ENCODE results near the gene CASR. TPM values are rescaled to one million over a fixed set of nuclear protein-coding genes. Genes with fewer than 3 reads are reported as not detected.

CASR gene
- total RNA-seq, 3 donors from 2014 or later (not counting 1 experiment from before 2014, with no cell fraction given) = 0.10 TPM; not detected in 2

DNA sequence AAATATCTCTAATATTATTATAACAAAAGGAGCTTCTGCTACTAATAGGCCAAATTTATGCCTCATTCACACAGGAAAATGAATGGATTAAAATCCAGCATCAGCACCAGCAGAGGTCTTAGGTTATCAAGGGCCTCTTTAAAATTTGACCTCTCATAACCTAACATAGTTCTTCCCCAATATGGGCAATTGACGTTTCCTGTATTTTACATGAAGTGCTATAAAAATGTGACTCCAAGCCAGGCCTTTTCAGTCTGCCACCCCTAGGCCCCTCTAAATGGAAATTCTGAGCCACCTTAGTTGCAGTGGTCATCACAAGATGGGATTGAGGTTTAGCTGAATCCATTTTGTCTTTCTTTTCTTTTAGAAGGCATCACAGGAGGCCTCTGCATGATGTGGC is 70.1 kb downstream of the CASR start:
- peaks cover 8 to 15% of the 10 kb centered on the region in 2 donors for H3K27me3 Mint-ChIP-seq (ENCODE audit: low read depth in 2 of 2)
- H3K27ac ChIP-seq (ENCODE audit: low read length) = no peak overlapping the region
- no peaks in the 10 kb centered on the region for H3K36me3 Mint-ChIP-seq
- intact Hi-C loops (cut with micrococcal nuclease) = no loop called here
- H3K27me3 ChIP-seq (ENCODE audit: control insufficient read depth, insufficient read depth, low read length) = no peaks in the 10 kb centered on the region
- WGBS (ENCODE audit: insufficient coverage) = 69% methylated on average over 1 of the region's 1 CpG
- H3K36me3 ChIP-seq (ENCODE audit: control insufficient read depth, insufficient read depth, low read length) = no peaks in the 10 kb centered on the region
- no peak for ATAC-seq
- H3K4me1 ChIP-seq (ENCODE audit: control insufficient read depth, insufficient read depth, low read length) = no peaks in the 10 kb centered on the region
- no peak overlapping the region for H3K4me3 ChIP-seq (ENCODE audit: low read length)
- no peak for TF ChIP-seq CTCF (IDR thresholded peaks at IDR 0.05)
- no peaks in the 10 kb centered on the region for H3K9me3 Mint-ChIP-seq
- no peak overlapping the region for H3K4me3 Mint-ChIP-seq
- H3K27ac Mint-ChIP-seq = no peak overlapping the region
- no peak for DNase-seq
- no peaks in the 10 kb centered on the region for H3K4me1 Mint-ChIP-seq
- H3K9me3 ChIP-seq (ENCODE audit: control insufficient read depth, insufficient read depth, low read length) = no peaks in the 10 kb centered on the region

DNA sequence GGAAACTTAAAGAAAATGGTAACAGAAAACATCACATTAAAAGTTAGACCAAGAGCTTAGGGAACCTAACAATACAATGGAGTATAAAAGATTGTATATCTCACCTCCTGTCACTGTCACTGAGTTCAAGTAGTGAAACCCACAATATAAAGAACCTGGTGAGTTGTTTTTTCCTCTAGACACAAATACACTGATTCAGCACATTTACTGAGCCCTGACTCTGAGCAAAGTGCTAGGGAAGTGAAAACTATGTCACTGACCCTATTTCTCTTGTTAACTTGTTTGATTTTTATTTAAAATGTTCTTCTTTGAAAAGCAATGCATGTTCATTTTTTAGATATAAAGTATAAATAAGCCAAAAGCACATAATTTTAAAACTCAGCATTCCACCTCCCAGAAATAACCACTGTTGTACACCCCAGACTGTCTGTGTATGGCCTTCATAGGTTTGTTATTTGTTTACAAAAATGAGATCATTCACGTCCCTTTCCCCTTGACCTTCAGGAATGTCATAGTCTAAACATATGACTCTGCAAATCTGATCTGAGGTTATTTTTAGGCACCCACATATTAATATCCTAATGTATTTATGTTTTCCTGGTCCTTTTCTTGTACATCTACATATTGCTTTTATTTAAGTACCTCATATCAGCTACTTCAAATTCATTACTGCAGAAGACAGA is 72.4 kb downstream of the CASR start:
- Histone ChIP-seq H3K9me3 (ENCODE audit: control insufficient read depth, insufficient read depth, low read length) (no peaks in the 10 kb centered on the region), H3K36me3 (ENCODE audit: control insufficient read depth, insufficient read depth, low read length) (no peaks in the 10 kb centered on the region), H3K27ac (ENCODE audit: low read length) (no peak overlapping the region), H3K27me3 (ENCODE audit: control insufficient read depth, insufficient read depth, low read length) (no peaks in the 10 kb centered on the region), H3K4me1 (ENCODE audit: control insufficient read depth, insufficient read depth, low read length) (no peaks in the 10 kb centered on the region), H3K4me3 (ENCODE audit: low read length) (no peak overlapping the region)
- Mint-ChIP-seq H3K4me3 (no peak overlapping the region), H3K4me1 (no peaks in the 10 kb centered on the region), H3K27me3 (ENCODE audit: low read depth in 2 of 2) (peaks cover 6 to 12% of the 10 kb centered on the region in 2 donors), H3K36me3 (no peaks in the 10 kb centered on the region), H3K27ac (no peak overlapping the region), H3K9me3 (no peaks in the 10 kb centered on the region)
- WGBS (ENCODE audit: insufficient coverage) = 78% methylated on average over 1 of the region's 1 CpG
- no peak for TF ChIP-seq CTCF (IDR thresholded peaks at IDR 0.05)
- DNase-seq (no peak), ATAC-seq (no peak)
- intact Hi-C loops (cut with micrococcal nuclease) = no loop called here

GRCh38 chr3:122257644-122258364 is 74.3 kb downstream of the CASR start:
- Histone ChIP-seq H3K4me3 (ENCODE audit: low read length) (no peak overlapping the region), H3K9me3 (ENCODE audit: control insufficient read depth, insufficient read depth, low read length) (no peaks in the 10 kb centered on the region), H3K4me1 (ENCODE audit: control insufficient read depth, insufficient read depth, low read length) (no peaks in the 10 kb centered on the region), H3K27ac (ENCODE audit: low read length) (no peak overlapping the region), H3K36me3 (ENCODE audit: control insufficient read depth, insufficient read depth, low read length) (no peaks in the 10 kb centered on the region), H3K27me3 (ENCODE audit: control insufficient read depth, insufficient read depth, low read length) (no peaks in the 10 kb centered on the region)
- Mint-ChIP-seq H3K4me1 (no peaks in the 10 kb centered on the region), H3K9me3 (no peaks in the 10 kb centered on the region), H3K27ac (no peak overlapping the region), H3K27me3 (ENCODE audit: low read depth in 2 of 2) (peaks cover 10 to 13% of the 10 kb centered on the region in 2 donors), H3K36me3 (no peaks in the 10 kb centered on the region), H3K4me3 (no peak overlapping the region)
- intact Hi-C loops (cut with micrococcal nuclease) = no loop called here
- DNase-seq (no peak), ATAC-seq (no peak)
- WGBS (ENCODE audit: insufficient coverage) = 67% methylated on average over 2 of the region's 7 CpGs
- TF ChIP-seq CTCF (IDR thresholded peaks at IDR 0.05) = no peak

Measured in natural killer cell (primary cell).